ENCODE results near the gene SFN.
"Not testable (repeated sequence)": the region's sequence is repeated elsewhere in the genome, so short reads cannot be mapped to it uniquely, and the experiment has no call there.

Gene SFN

GRCh38 chr1:26874896-26875295 is 11.9 kb downstream of the SFN start:
- no peak for DNase-seq

GRCh38 chr1:26877326-26877725 is 14.4 kb downstream of the SFN start:
- DNase-seq: no peak

- DNase-seq: no peak
These were observed 16.8 kb downstream of the SFN start for GRCh38 chr1:26879793-26880192.

- not testable (repeated sequence) for DNase-seq
These were observed 18.7 kb downstream of the SFN start for GRCh38 chr1:26881611-26882010.

- DNase-seq: no peak
These were observed 19.9 kb downstream of the SFN start for GRCh38 chr1:26882696-26883463.

GRCh38 chr1:26887125-26887524 is 24.2 kb downstream of the SFN start:
- no peak for DNase-seq

- DNase-seq: no peak
These were observed 25.3 kb downstream of the SFN start for GRCh38 chr1:26888231-26888630.

- peak; percentile 55 for DNase-seq
These were observed 26.9 kb downstream of the SFN start, which contains the start of gene GPN2 for GRCh38 chr1:26889551-26890466. Gene GPN2 (minus strand): TSS chr1:26890283. CDS start chr1:26890096, 187 bp downstream.

GRCh38 chr1:26890467-26890796 is 27.5 kb downstream of the SFN start:
- DNase-seq: no peak

- no peak for DNase-seq
These were observed 31.3 kb downstream of the SFN start for GRCh38 chr1:26894263-26894662.

GRCh38 chr1:26897351-26897750 is 34.4 kb downstream of the SFN start:
- DNase-seq: no peak

GRCh38 chr1:26900001-26900814 is 37.3 kb downstream of the SFN start, which contains the start of gene GPATCH3:
Gene GPATCH3 (minus strand): TSS chr1:26900467. CDS start chr1:26900442, 25 bp downstream.
- peak; percentile 91 for DNase-seq

GRCh38 chr1:26900815-26901511 is 38.0 kb downstream of the SFN start:
- no peak for DNase-seq

GRCh38 chr1:26907071-26907917 is 44.3 kb downstream of the SFN start:
- no peak for DNase-seq

GRCh38 chr1:26909951-26910342 is 47.0 kb downstream of the SFN start:
- no peak for DNase-seq

GRCh38 chr1:26910343-26911160 is 47.6 kb downstream of the SFN start:
- no peak for DNase-seq

- DNase-seq: no peak
These were observed 48.6 kb downstream of the SFN start for GRCh38 chr1:26911399-26912146.

GRCh38 chr1:26912147-26912490 is 49.2 kb downstream of the SFN start:
- DNase-seq: no peak

GRCh38 chr1:26913389-26913753 is 50.4 kb downstream of the SFN start:
- DNase-seq: no peak
